ENCODE measurements around the gene SWT1.

- TF ChIP-seq, protein P1, sequence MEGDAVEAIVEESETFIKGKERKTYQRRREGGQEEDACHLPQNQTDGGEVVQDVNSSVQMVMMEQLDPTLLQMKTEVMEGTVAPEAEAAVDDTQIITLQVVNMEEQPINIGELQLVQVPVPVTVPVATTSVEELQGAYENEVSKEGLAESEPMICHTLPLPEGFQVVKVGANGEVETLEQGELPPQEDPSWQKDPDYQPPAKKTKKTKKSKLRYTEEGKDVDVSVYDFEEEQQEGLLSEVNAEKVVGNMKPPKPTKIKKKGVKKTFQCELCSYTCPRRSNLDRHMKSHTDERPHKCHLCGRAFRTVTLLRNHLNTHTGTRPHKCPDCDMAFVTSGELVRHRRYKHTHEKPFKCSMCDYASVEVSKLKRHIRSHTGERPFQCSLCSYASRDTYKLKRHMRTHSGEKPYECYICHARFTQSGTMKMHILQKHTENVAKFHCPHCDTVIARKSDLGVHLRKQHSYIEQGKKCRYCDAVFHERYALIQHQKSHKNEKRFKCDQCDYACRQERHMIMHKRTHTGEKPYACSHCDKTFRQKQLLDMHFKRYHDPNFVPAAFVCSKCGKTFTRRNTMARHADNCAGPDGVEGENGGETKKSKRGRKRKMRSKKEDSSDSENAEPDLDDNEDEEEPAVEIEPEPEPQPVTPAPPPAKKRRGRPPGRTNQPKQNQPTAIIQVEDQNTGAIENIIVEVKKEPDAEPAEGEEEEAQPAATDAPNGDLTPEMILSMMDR (IDR thresholded peaks at IDR 0.05; ENCODE audit: borderline replicate concordance, extremely low read depth, low read length, poor library complexity, severe bottlenecking) = no peak
- TF ChIP-seq EZH2 (IDR thresholded peaks at IDR 0.05; ENCODE audit: borderline replicate concordance, low read depth, low read length, severe bottlenecking) = no peak
These were observed 72.0 kb downstream of the SWT1 start for GRCh38 chr1:185228979-185229378.
